Measurements from ENCODE around the gene CDH23. TPM values are rescaled to one million over a fixed set of nuclear protein-coding genes. Genes with fewer than 3 reads are reported as not detected.

The CDH23 gene
- total RNA-seq, 6 donors from 2014 or later, result 4.7 to 29.3 (median 10.4) TPM

DNA sequence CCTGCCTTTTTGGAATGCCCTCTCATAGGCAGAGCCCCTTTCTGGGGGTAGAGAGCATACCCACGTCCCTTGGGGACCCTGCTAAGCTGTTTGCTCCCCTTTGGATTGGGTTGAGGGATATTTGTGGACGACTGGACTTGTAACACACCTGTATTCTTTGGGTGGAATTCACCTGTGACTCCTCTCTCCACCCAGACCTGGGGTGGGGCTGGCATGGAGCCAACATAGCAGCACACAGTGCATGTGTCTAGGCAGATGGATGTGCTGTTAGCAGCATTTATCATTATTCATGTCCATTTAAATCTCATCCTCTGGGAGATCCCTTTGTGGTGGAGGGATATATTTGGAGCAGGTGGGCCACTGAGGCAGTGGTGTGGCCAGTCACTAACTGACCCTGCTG lies 51.0 kb downstream of the CDH23 start:
- Histone ChIP-seq H3K4me1 (no peaks in the 10 kb centered on the region), H3K27ac (no peak overlapping the region), H3K27me3 (no peaks in the 10 kb centered on the region), H3K36me3 (no peaks in the 10 kb centered on the region), H3K9me3 (no peaks in the 10 kb centered on the region), H3K4me3 (no peak overlapping the region)
- DNase-seq (no peak), ATAC-seq (ENCODE audit: low FRiP score in 2 of 2) (no peak)
- WGBS, 2 donors, result 52 to 55% methylated on average over 2 of the region's 2 CpGs
- TF ChIP-seq EP300 (IDR thresholded peaks at IDR 0.05) (no peak), POLR2AphosphoS5 (IDR thresholded peaks at IDR 0.05) (no peak), POLR2A (IDR thresholded peaks at IDR 0.05) (no peak), CTCF (IDR thresholded peaks at IDR 0.05) (no peak)

DNA sequence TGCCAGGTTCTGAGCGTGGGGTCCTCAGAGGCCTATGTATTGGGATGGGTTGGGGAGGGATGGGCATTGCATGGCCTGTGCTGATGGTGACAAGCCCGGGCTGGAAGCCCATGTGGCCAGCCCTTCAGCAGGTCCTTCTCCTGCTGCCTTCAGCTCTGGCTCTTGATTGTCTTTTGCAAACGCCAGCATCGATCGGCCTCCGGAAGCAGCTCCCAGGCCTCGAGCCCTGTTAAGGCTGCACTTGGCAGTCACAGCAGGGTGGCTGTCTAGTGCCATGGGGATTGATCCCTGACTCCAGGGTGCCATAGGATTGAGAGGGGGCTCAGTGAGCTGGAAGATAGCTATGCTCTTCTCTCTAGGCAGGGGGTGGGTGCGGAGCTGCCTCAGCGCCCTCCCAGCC lies 51.4 kb downstream of the CDH23 start:
- no peak for DNase-seq
- Histone ChIP-seq H3K27ac (no peak overlapping the region), H3K27me3 (no peaks in the 10 kb centered on the region), H3K9me3 (no peaks in the 10 kb centered on the region), H3K4me1 (no peaks in the 10 kb centered on the region), H3K36me3 (no peaks in the 10 kb centered on the region), H3K4me3 (no peak overlapping the region)
- TF ChIP-seq POLR2A (IDR thresholded peaks at IDR 0.05) (no peak), CTCF (IDR thresholded peaks at IDR 0.05) (no peak), POLR2AphosphoS5 (IDR thresholded peaks at IDR 0.05) (no peak), EP300 (IDR thresholded peaks at IDR 0.05) (no peak)
- ATAC-seq (ENCODE audit: low FRiP score in 2 of 2), result no peak
- 92% methylated on average over 9 of the region's 9 CpGs; no CpG with 5 or more reads in 1 of the 2 donors for WGBS, 2 donors

DNA sequence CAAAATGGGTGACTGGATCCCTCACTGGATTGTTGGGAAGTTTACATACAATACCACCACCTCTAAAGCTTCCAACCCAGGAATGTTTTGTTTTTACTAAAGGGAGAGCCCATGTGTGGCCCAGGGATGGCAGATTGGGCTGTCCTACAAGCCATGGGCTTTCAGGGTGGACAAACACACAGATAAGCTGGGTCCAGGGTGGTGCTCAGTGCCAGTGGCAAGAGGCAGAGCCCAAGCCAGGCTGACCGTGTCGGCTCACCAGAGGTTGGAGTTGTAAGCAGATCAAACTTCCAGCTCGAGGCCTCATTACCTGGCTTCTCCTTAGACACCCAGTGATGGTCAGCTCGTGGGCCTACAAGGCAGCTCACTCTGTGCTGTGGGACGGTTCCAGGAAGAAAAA lies 52.3 kb downstream of the CDH23 start:
- WGBS, 2 donors, result 78 to 89% methylated on average over 2 to 5 of the region's 5 CpGs
- H3K9me3 ChIP-seq, result no peaks in the 10 kb centered on the region
- H3K36me3 ChIP-seq, result no peaks in the 10 kb centered on the region
- no peaks in the 10 kb centered on the region for H3K4me1 ChIP-seq
- no peak for ATAC-seq (ENCODE audit: low FRiP score in 2 of 2)
- TF ChIP-seq CTCF (IDR thresholded peaks at IDR 0.05), result no peak
- TF ChIP-seq EP300 (IDR thresholded peaks at IDR 0.05), result no peak
- no peak for TF ChIP-seq POLR2A (IDR thresholded peaks at IDR 0.05)
- TF ChIP-seq POLR2AphosphoS5 (IDR thresholded peaks at IDR 0.05), result no peak
- H3K27ac ChIP-seq, result no peak overlapping the region
- no peak for DNase-seq
- no peaks in the 10 kb centered on the region for H3K27me3 ChIP-seq
- H3K4me3 ChIP-seq, result no peak overlapping the region

DNA sequence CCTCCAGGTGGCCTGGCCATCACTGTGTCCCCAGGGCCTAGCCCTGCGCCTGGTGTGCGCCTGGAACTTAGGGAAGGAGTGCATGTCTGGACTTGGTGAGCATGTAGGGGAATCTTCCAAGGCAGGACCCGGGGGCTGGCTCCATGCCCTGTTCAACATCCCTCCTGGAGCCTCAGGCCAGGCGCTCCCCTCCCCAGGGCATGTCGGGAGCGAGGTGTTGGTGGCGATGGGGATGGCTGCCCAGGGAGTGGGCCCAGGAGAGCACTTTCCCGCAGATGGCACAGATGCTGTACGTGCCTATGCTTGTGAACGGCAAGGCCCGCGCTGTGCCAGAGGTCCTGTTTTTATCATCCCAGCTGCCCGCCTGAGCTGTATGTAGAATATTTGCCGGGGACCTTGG lies 55.0 kb downstream of the CDH23 start:
- peak in 1 of 2 donors; percentile 66 for DNase-seq
- WGBS, 2 donors, result 93 to 95% methylated on average over 8 to 14 of the region's 14 CpGs
- no peaks in the 10 kb centered on the region for H3K4me1 ChIP-seq
- TF ChIP-seq POLR2AphosphoS5 (IDR thresholded peaks at IDR 0.05) (no peak), EP300 (IDR thresholded peaks at IDR 0.05) (no peak), CTCF (IDR thresholded peaks at IDR 0.05) (no peak), POLR2A (IDR thresholded peaks at IDR 0.05) (no peak)
- no peak overlapping the region for H3K27ac ChIP-seq
- H3K27me3 ChIP-seq, result no peaks in the 10 kb centered on the region
- H3K36me3 ChIP-seq, result no peaks in the 10 kb centered on the region
- no peak for ATAC-seq (ENCODE audit: low FRiP score in 2 of 2)
- no peaks in the 10 kb centered on the region for H3K9me3 ChIP-seq
- no peak overlapping the region for H3K4me3 ChIP-seq

- no peaks in the 10 kb centered on the region for H3K9me3 ChIP-seq
- TF ChIP-seq CTCF (IDR thresholded peaks at IDR 0.05) (no peak), POLR2A (IDR thresholded peaks at IDR 0.05) (no peak), POLR2AphosphoS5 (IDR thresholded peaks at IDR 0.05) (no peak), EP300 (IDR thresholded peaks at IDR 0.05) (no peak)
- 79 to 85% methylated on average over 4 to 12 of the region's 12 CpGs for WGBS, 2 donors
Observed at GRCh38 chr10:71453186-71453585, 56.5 kb downstream of the CDH23 start.

More at GRCh38 chr10:71453186-71453585, 56.5 kb downstream of the CDH23 start:
- no peaks in the 10 kb centered on the region for H3K36me3 ChIP-seq
- H3K27me3 ChIP-seq, result no peaks in the 10 kb centered on the region
- no peak overlapping the region for H3K27ac ChIP-seq
- DNase-seq, result peak in 1 of 2 donors; percentile 55
- no peaks in the 10 kb centered on the region for H3K4me1 ChIP-seq
- no peak overlapping the region for H3K4me3 ChIP-seq
- ATAC-seq (ENCODE audit: low FRiP score in 2 of 2), result no peak

Data from upper lobe of left lung (tissue), 6 donors.